Activated T-helper 2 cell treated with anti-CD3 and anti-CD28 coated beads, Interferon-gamma antibody, Interleukin-2, Interleukin-4, amounts not matched to agents 10 μg/mL and 5 μg/mL and 100 μg/mL, durations not matched to agents 14 hours and 24 hours and 36 hours (primary cell): ENCODE results near the gene NKX2-1. TPM values are rescaled to one million over a fixed set of nuclear protein-coding genes. Genes with fewer than 3 reads are reported as not detected.
A peak's percentile ranks its signal among the peaks of the same experiment; 100 is the strongest.
"Not testable (repeated sequence)": the region's sequence is repeated elsewhere in the genome, so short reads cannot be mapped to it uniquely, and the experiment has no call there.

Experiments used
- DNase-seq: peaks from one replicate; pipeline ENCODE4 v3.0.0; 2021; ENCODE audit warnings: low spot score
- H3K27ac Mint-ChIP-seq: one replicate; pipeline ENCODE4 v1.8.0; 2021; ENCODE audit warnings: mixed read lengths
- H3K27me3 Mint-ChIP-seq: one replicate; pipeline ENCODE4 v1.8.0; 2021; ENCODE audit warnings: low read depth, mixed read lengths
- H3K36me3 Mint-ChIP-seq: one replicate; pipeline ENCODE4 v1.8.0; 2021; ENCODE audit warnings: low read depth, mixed read lengths
- H3K4me1 Mint-ChIP-seq: one replicate; pipeline ENCODE4 v1.8.0; 2021; ENCODE audit warnings: low read depth, mixed read lengths
- H3K4me3 Mint-ChIP-seq: one replicate; pipeline ENCODE4 v1.8.0; 2021; ENCODE audit warnings: low read depth, mild to moderate bottlenecking, moderate library complexity, mixed read lengths
- H3K9me3 Mint-ChIP-seq: one replicate; pipeline ENCODE4 v1.8.0; 2021; ENCODE audit warnings: mixed read lengths
- intact Hi-C: fragments of 100-400 bp; cut with micrococcal nuclease; formaldehyde crosslinking; loops from one replicate; pipeline ENCODE4 v1.15.1; 2023
- total RNA-seq: library from RNA; stranded (reverse); gene quantifications from 2 replicates; pipeline ENCODE4 v1.2.3, GENCODE V29; 2022

The NKX2-1 gene
- total RNA-seq: not detected in 2 replicates

- H3K27me3 Mint-ChIP-seq: peaks cover 74% of the 10 kb centered on the region
- H3K36me3 Mint-ChIP-seq: no peaks in the 10 kb centered on the region
- peak within 1 kb of the TSS; percentile 2 for H3K4me3 Mint-ChIP-seq
- H3K4me1 Mint-ChIP-seq: peaks cover 4% of the 10 kb centered on the region
- intact Hi-C loops: loop anchor here (2.0 to 10.0 kb wide), 5 partner anchors 15 to 1685 kb away; partner anchors contain the start of genes NKX2-8 and SSTR1
- H3K9me3 Mint-ChIP-seq: no peaks in the 10 kb centered on the region
- H3K27ac Mint-ChIP-seq: peak within 1 kb of the TSS; percentile 8
- DNase-seq: no peak
These were observed at the start of gene NKX2-1 for GRCh38 chr14:36519431-36520321. Gene NKX2-1, minus strand, starts transcription at chr14:36520232. Its CDS starts 103 bp downstream, at chr14:36520129.

- no peaks in the 10 kb centered on the region for H3K36me3 Mint-ChIP-seq
- no peaks in the 10 kb centered on the region for H3K4me1 Mint-ChIP-seq
- no peaks in the 10 kb centered on the region for H3K9me3 Mint-ChIP-seq
- intact Hi-C loops: loop anchor here (2.0 kb wide), 1 partner anchor 486 kb away; no protein-coding TSS in a partner anchor
- peaks cover 4% of the 10 kb centered on the region for H3K27me3 Mint-ChIP-seq
- H3K4me3 Mint-ChIP-seq: no peak overlapping the region
- no peak for DNase-seq
- H3K27ac Mint-ChIP-seq: no peak overlapping the region
These were observed 36.9 kb upstream of the NKX2-1 start for GRCh38 chr14:36556811-36557433.

GRCh38 chr14:36555998-36556743, 36.1 kb upstream of the NKX2-1 start:
- no peak overlapping the region for H3K4me3 Mint-ChIP-seq
- intact Hi-C loops: loop anchor here (2.0 kb wide), 1 partner anchor 485 kb away; no protein-coding TSS in a partner anchor
- no peaks in the 10 kb centered on the region for H3K9me3 Mint-ChIP-seq
- no peaks in the 10 kb centered on the region for H3K4me1 Mint-ChIP-seq
- no peaks in the 10 kb centered on the region for H3K36me3 Mint-ChIP-seq
- H3K27me3 Mint-ChIP-seq: peaks cover 2% of the 10 kb centered on the region
- DNase-seq: no peak
- H3K27ac Mint-ChIP-seq: no peak overlapping the region

- no peaks in the 10 kb centered on the region for H3K36me3 Mint-ChIP-seq
- intact Hi-C loops: loop anchor here (1.0 kb wide), 1 partner anchor 52 kb away; no protein-coding TSS in a partner anchor
- H3K9me3 Mint-ChIP-seq: no peaks in the 10 kb centered on the region
- H3K4me1 Mint-ChIP-seq: no peaks in the 10 kb centered on the region
- no peak overlapping the region for H3K4me3 Mint-ChIP-seq
- H3K27ac Mint-ChIP-seq: no peak overlapping the region
- H3K27me3 Mint-ChIP-seq: no peaks in the 10 kb centered on the region
- no peak for DNase-seq
These were observed 33.7 kb upstream of the NKX2-1 start for GRCh38 chr14:36553656-36554260.

GRCh38 chr14:36550899-36551298, 30.9 kb upstream of the NKX2-1 start:
- no peak for DNase-seq
- intact Hi-C loops: no loop called here
- no peaks in the 10 kb centered on the region for H3K9me3 Mint-ChIP-seq
- H3K4me1 Mint-ChIP-seq: no peaks in the 10 kb centered on the region
- H3K36me3 Mint-ChIP-seq: no peaks in the 10 kb centered on the region
- no peaks in the 10 kb centered on the region for H3K27me3 Mint-ChIP-seq
- no peak overlapping the region for H3K27ac Mint-ChIP-seq
- H3K4me3 Mint-ChIP-seq: no peak overlapping the region

- H3K27me3 Mint-ChIP-seq, DNase-seq, H3K4me3 Mint-ChIP-seq, H3K9me3 Mint-ChIP-seq, H3K27ac Mint-ChIP-seq, H3K36me3 Mint-ChIP-seq, intact Hi-C loops, H3K4me1 Mint-ChIP-seq: not testable (repeated sequence)
These were observed 24.2 kb upstream of the NKX2-1 start for GRCh38 chr14:36544280-36544679.

- no peaks in the 10 kb centered on the region for H3K4me1 Mint-ChIP-seq
- DNase-seq: no peak
- no peak overlapping the region for H3K4me3 Mint-ChIP-seq
- H3K27me3 Mint-ChIP-seq: peaks cover 6% of the 10 kb centered on the region
- peaks cover 3% of the 10 kb centered on the region for H3K9me3 Mint-ChIP-seq
- no peak overlapping the region for H3K27ac Mint-ChIP-seq
- intact Hi-C loops: no loop called here
- H3K36me3 Mint-ChIP-seq: no peaks in the 10 kb centered on the region
These were observed 18.0 kb upstream of the NKX2-1 start for GRCh38 chr14:36538051-36538450.

- no peak for DNase-seq
- Mint-ChIP-seq H3K4me1 (peaks cover 10% of the 10 kb centered on the region), H3K36me3 (no peaks in the 10 kb centered on the region), H3K27ac (peak overlapping the region; percentile 20), H3K4me3 (no peak overlapping the region), H3K27me3 (peaks cover 48% of the 10 kb centered on the region), H3K9me3 (peaks cover 11% of the 10 kb centered on the region)
- intact Hi-C loops: no loop called here
These were observed 9.0 kb upstream of the NKX2-1 start for GRCh38 chr14:36529062-36529461.

- Mint-ChIP-seq H3K36me3 (no peaks in the 10 kb centered on the region), H3K4me3 (no peak overlapping the region), H3K27me3 (peaks cover 73% of the 10 kb centered on the region), H3K9me3 (peaks cover 11% of the 10 kb centered on the region), H3K27ac (no peak overlapping the region), H3K4me1 (peaks cover 11% of the 10 kb centered on the region)
- intact Hi-C loops: no loop called here
- DNase-seq: no peak
These were observed 5.7 kb upstream of the NKX2-1 start for GRCh38 chr14:36525746-36526099.

- H3K4me3 Mint-ChIP-seq: no peak overlapping the region
- peaks cover 77% of the 10 kb centered on the region for H3K27me3 Mint-ChIP-seq
- H3K9me3 Mint-ChIP-seq: peaks cover 11% of the 10 kb centered on the region
- intact Hi-C loops: no loop called here
- DNase-seq: no peak
- H3K36me3 Mint-ChIP-seq: no peaks in the 10 kb centered on the region
- peaks cover 11% of the 10 kb centered on the region for H3K4me1 Mint-ChIP-seq
- H3K27ac Mint-ChIP-seq: no peak overlapping the region
These were observed 5.1 kb upstream of the NKX2-1 start for GRCh38 chr14:36524874-36525745.

GRCh38 chr14:36524220-36524837, 4.3 kb upstream of the NKX2-1 start:
- Mint-ChIP-seq H3K4me3 (no peak overlapping the region), H3K27ac (no peak overlapping the region), H3K4me1 (peaks cover 11% of the 10 kb centered on the region), H3K27me3 (peaks cover 84% of the 10 kb centered on the region), H3K9me3 (peaks cover 8% of the 10 kb centered on the region), H3K36me3 (no peaks in the 10 kb centered on the region)
- intact Hi-C loops: no loop called here
- DNase-seq: no peak
